Non-pigmented ciliary epithelial cell (primary cell): ENCODE measurements around the gene SLC27A4.
A peak's percentile ranks its signal among the peaks of the same experiment; 100 is the strongest.

Source experiments
- DNase-seq: peaks from one replicate; pipeline ENCODE4 v3.0.0-alpha.2; 2010; ENCODE audit warnings: low read depth

SLC27A4 gene

GRCh38 chr9:128339761-128340690, at the start of gene SLC27A4:
Gene SLC27A4, plus strand, starts transcription at chr9:128340527. Its CDS starts 2,606 bp downstream, at chr9:128343133.
- DNase-seq, result no peak

GRCh38 chr9:128292009-128292408, 48.3 kb upstream of the SLC27A4 start:
- DNase-seq, result no peak

- no peak for DNase-seq
Measured at GRCh38 chr9:128293091-128293490, 47.2 kb upstream of the SLC27A4 start.

GRCh38 chr9:128294142-128294541, 46.2 kb upstream of the SLC27A4 start:
- no peak for DNase-seq

- no peak for DNase-seq
Measured at GRCh38 chr9:128296340-128297220, 43.7 kb upstream of the SLC27A4 start.

GRCh38 chr9:128297221-128297773, 43.0 kb upstream of the SLC27A4 start:
- DNase-seq, result no peak

- no peak for DNase-seq
Measured at GRCh38 chr9:128298535-128299482, 41.5 kb upstream of the SLC27A4 start.

GRCh38 chr9:128304136-128304970, 36.0 kb upstream of the SLC27A4 start:
- DNase-seq, result no peak

- DNase-seq, result no peak
Measured at GRCh38 chr9:128304971-128305288, 35.4 kb upstream of the SLC27A4 start.

GRCh38 chr9:128309551-128309950, 30.8 kb upstream of the SLC27A4 start:
- DNase-seq, result no peak

- no peak for DNase-seq
Measured at GRCh38 chr9:128310461-128310860, 29.9 kb upstream of the SLC27A4 start.

GRCh38 chr9:128314697-128315096, 25.6 kb upstream of the SLC27A4 start:
- no peak for DNase-seq

- DNase-seq, result no peak
Measured at GRCh38 chr9:128316421-128316820, 23.9 kb upstream of the SLC27A4 start.

- no peak for DNase-seq
Measured at GRCh38 chr9:128317629-128318028, 22.7 kb upstream of the SLC27A4 start.

- no peak for DNase-seq
Measured at GRCh38 chr9:128321343-128321742, 19.0 kb upstream of the SLC27A4 start.

GRCh38 chr9:128321879-128322403, 18.4 kb upstream of the SLC27A4 start:
- no peak for DNase-seq

GRCh38 chr9:128322404-128323211, 17.7 kb upstream of the SLC27A4 start, which contains the start of the genes COQ4 and TRUB2:
Gene COQ4, plus strand, starts transcription at chr9:128322839. Its CDS starts 20 bp downstream, at chr9:128322859.
Gene TRUB2, minus strand, starts transcription at chr9:128322447. Its CDS starts 39 bp downstream, at chr9:128322408.
- peak; percentile 58 for DNase-seq

GRCh38 chr9:128323212-128323730, 17.1 kb upstream of the SLC27A4 start:
- DNase-seq, result no peak

GRCh38 chr9:128323791-128324190, 16.5 kb upstream of the SLC27A4 start:
- no peak for DNase-seq
